Measurements from ENCODE around the gene EFCAB9. TPM values are rescaled to one million over a fixed set of nuclear protein-coding genes. Genes with fewer than 3 reads are reported as not detected.

The EFCAB9 gene
- total RNA-seq, 2 donors from 2014 or later: not detected

DNA sequence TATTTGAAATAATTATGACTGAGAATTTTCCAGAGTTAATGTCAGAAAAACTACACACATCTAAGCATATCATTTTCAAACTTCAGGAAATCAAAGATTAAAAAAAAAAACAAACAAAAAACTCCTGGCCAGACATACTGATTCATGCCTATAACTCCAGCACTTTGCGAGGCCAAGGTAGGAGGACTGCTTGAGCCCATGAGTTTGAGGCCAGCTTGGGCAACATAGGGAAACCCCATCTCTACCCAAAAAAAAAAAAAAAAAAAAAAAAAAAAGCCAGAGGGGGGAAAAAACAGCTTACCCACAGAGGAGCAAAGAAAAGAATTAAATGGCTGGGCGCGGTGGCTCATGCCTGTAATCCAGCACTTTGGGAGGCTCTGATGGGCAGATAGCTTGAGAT lies 22.4 kb downstream of the EFCAB9 start:
- TF ChIP-seq, protein P1, sequence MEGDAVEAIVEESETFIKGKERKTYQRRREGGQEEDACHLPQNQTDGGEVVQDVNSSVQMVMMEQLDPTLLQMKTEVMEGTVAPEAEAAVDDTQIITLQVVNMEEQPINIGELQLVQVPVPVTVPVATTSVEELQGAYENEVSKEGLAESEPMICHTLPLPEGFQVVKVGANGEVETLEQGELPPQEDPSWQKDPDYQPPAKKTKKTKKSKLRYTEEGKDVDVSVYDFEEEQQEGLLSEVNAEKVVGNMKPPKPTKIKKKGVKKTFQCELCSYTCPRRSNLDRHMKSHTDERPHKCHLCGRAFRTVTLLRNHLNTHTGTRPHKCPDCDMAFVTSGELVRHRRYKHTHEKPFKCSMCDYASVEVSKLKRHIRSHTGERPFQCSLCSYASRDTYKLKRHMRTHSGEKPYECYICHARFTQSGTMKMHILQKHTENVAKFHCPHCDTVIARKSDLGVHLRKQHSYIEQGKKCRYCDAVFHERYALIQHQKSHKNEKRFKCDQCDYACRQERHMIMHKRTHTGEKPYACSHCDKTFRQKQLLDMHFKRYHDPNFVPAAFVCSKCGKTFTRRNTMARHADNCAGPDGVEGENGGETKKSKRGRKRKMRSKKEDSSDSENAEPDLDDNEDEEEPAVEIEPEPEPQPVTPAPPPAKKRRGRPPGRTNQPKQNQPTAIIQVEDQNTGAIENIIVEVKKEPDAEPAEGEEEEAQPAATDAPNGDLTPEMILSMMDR (conservative IDR thresholded peaks at IDR 0.05): no peak
- Mint-ChIP-seq H3K9me3 (peaks cover 3% of the 10 kb centered on the region), H3K36me3 (ENCODE audit: low read depth) (peaks cover 68% of the 10 kb centered on the region), H3K4me3 (no peak overlapping the region), H3K27ac (no peak overlapping the region), H3K27me3 (ENCODE audit: insufficient read depth) (no peaks in the 10 kb centered on the region), H3K4me1 (no peaks in the 10 kb centered on the region)
- H3K4me1 ChIP-seq (ENCODE audit: control insufficient read depth, insufficient read depth, low read length): no peaks in the 10 kb centered on the region
- WGBS, 2 experiments (ENCODE audit: insufficient coverage in 1 of 2, insufficient read length in 1 of 2): 93% methylated on average over 3 of the region's 3 CpGs; no CpG with 5 or more reads in 1 of the 2 experiments
- no peak overlapping the region for H3K27ac ChIP-seq (ENCODE audit: low read depth, low read length)
- no peak overlapping the region for H3K4me3 ChIP-seq (ENCODE audit: low read length)
- peaks cover 79% of the 10 kb centered on the region for H3K36me3 ChIP-seq (ENCODE audit: control insufficient read depth, insufficient read depth, low read length)
- H3K9ac ChIP-seq (ENCODE audit: extremely low read depth, low read length, poor library complexity, severe bottlenecking): no peak overlapping the region
- H3K27me3 ChIP-seq (ENCODE audit: control insufficient read depth, insufficient read depth, low read length, poor library complexity, severe bottlenecking): no peaks in the 10 kb centered on the region
- peaks cover 25% of the 10 kb centered on the region for H3K9me3 ChIP-seq (ENCODE audit: control insufficient read depth, low read length)
- DNase-seq: no peak

DNA sequence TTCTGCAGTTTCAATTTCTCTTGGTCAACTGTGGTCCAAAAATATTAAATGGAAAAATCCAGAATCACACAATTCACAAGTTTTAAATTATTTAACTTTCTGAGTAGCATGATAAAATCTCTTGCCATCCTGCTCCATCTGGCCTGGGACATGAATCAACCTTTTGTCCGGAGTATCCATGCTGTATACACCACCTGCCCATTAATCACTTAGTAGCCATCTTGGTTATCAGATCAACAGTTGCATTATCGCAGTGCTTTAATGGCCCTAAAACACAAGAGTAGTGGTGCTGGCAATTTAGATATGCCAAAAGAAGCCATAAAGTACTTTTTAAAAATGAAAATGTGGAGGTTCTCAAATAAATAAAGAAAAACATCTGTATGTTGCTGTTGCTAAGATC lies 25.3 kb downstream of the EFCAB9 start:
- Histone ChIP-seq H3K9ac (ENCODE audit: extremely low read depth, low read length, poor library complexity, severe bottlenecking) (no peak overlapping the region), H3K9me3 (ENCODE audit: control insufficient read depth, low read length) (peaks cover 21% of the 10 kb centered on the region), H3K36me3 (ENCODE audit: control insufficient read depth, insufficient read depth, low read length) (peaks cover 79% of the 10 kb centered on the region), H3K27me3 (ENCODE audit: control insufficient read depth, insufficient read depth, low read length, poor library complexity, severe bottlenecking) (no peaks in the 10 kb centered on the region), H3K27ac (ENCODE audit: low read depth, low read length) (no peak overlapping the region), H3K4me1 (ENCODE audit: control insufficient read depth, insufficient read depth, low read length) (no peaks in the 10 kb centered on the region), H3K4me3 (ENCODE audit: low read length) (no peak overlapping the region)
- no peaks in the 10 kb centered on the region for H3K4me1 Mint-ChIP-seq
- no peak for DNase-seq
- H3K36me3 Mint-ChIP-seq (ENCODE audit: low read depth): peaks cover 73% of the 10 kb centered on the region
- 98 to 100% methylated on average over 2 of the region's 2 CpGs for WGBS, 2 experiments (ENCODE audit: insufficient coverage in 1 of 2, insufficient read length in 1 of 2)
- no peak overlapping the region for H3K27ac Mint-ChIP-seq
- peaks cover 3% of the 10 kb centered on the region for H3K9me3 Mint-ChIP-seq
- no peak overlapping the region for H3K4me3 Mint-ChIP-seq
- no peaks in the 10 kb centered on the region for H3K27me3 Mint-ChIP-seq (ENCODE audit: insufficient read depth)
- TF ChIP-seq, protein P1 (conservative IDR thresholded peaks at IDR 0.05): no peak

DNA sequence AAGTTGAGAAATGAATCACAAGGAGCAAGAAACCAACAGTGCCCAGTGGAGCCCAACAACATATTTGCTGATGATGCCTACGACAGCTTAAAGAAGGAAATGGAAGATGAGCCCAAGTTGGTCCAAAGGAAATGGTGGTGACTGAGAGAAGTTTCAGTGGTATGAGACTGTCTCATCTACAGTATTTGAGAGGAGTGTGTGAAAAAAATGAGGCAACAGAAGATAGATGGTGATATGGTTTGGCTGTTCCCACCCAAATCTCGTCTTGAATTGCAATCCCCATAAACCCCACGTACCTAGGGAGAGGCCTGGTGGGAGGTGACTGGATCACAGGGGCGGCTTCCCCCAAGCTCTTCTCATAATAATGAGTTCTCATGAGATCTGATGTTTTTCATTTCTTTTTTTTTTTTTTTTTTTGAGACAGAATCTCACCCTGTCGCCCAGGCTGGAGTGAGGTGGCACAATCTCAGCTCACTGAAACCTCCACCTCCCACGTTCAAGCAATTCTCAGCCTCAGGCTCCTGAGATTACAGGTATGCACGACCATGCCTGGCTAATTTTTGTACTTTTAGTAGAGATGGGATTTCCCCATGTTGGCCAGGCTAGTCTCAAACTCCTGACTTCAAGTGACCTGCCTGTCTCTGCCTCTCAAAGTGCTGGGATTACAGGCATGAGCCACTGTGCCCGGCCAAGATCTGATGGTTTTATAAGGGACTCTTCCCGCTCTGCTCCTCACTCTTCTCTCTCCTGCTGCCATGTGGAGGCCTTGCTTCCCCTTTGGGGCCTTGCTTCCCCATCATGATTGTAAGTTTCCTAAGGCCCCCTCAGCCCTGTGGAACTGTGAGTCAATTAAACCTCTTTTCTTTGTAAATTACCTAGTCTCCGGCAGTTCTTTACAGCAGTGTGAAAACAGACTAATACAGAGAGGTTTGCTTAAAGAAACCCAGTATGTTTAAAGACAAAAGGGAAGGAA lies 30.2 kb downstream of the EFCAB9 start:
- H3K36me3 Mint-ChIP-seq (ENCODE audit: low read depth): peaks cover 65% of the 10 kb centered on the region
- peaks cover 10% of the 10 kb centered on the region for H3K9me3 ChIP-seq (ENCODE audit: control insufficient read depth, low read length)
- H3K9ac ChIP-seq (ENCODE audit: extremely low read depth, low read length, poor library complexity, severe bottlenecking): no peak overlapping the region
- no peaks in the 10 kb centered on the region for H3K27me3 ChIP-seq (ENCODE audit: control insufficient read depth, insufficient read depth, low read length, poor library complexity, severe bottlenecking)
- TF ChIP-seq, protein P1 (conservative IDR thresholded peaks at IDR 0.05): no peak
- WGBS, 2 experiments (ENCODE audit: insufficient coverage in 1 of 2, insufficient read length in 1 of 2): 91% methylated on average over 8 to 10 of the region's 10 CpGs
- no peak overlapping the region for H3K4me3 ChIP-seq (ENCODE audit: low read length)
- H3K27ac ChIP-seq (ENCODE audit: low read depth, low read length): no peak overlapping the region
- H3K9me3 Mint-ChIP-seq: no peaks in the 10 kb centered on the region
- no peaks in the 10 kb centered on the region for H3K27me3 Mint-ChIP-seq (ENCODE audit: insufficient read depth)
- H3K36me3 ChIP-seq (ENCODE audit: control insufficient read depth, insufficient read depth, low read length): peaks cover 71% of the 10 kb centered on the region
- H3K4me1 Mint-ChIP-seq: peaks cover 5% of the 10 kb centered on the region
- DNase-seq: no peak
- no peak overlapping the region for H3K27ac Mint-ChIP-seq
- H3K4me1 ChIP-seq (ENCODE audit: control insufficient read depth, insufficient read depth, low read length): no peaks in the 10 kb centered on the region
- H3K4me3 Mint-ChIP-seq: no peak overlapping the region
